Measurements from ENCODE around the gene DCAF7. TPM values are rescaled to one million over a fixed set of nuclear protein-coding genes. Genes with fewer than 3 reads are reported as not detected.

Gene DCAF7
- total RNA-seq, 1 donor from 2014 or later = 47.4 TPM

GRCh38 chr17:63523253-63523855 is 26.9 kb upstream of the DCAF7 start, which contains the start of gene KCNH6:
TSS of gene KCNH6 (plus strand) at chr17:63523358. CDS start at chr17:63523414, 56 bp downstream.
- DNase-seq (ENCODE audit: low spot score) = no peak
- intact Hi-C loops (cut with DNase I) = no loop called here

GRCh38 chr17:63524051-63524450 is 26.2 kb upstream of the DCAF7 start:
- intact Hi-C loops (cut with DNase I) = no loop called here
- no peak for DNase-seq (ENCODE audit: low spot score)

- DNase-seq (ENCODE audit: low spot score) = no peak
- intact Hi-C loops (cut with DNase I) = no loop called here
Measured at GRCh38 chr17:63525190-63525946, 24.9 kb upstream of the DCAF7 start.

GRCh38 chr17:63526861-63527260 is 23.4 kb upstream of the DCAF7 start:
- DNase-seq (ENCODE audit: low spot score) = no peak
- intact Hi-C loops (cut with DNase I) = no loop called here

GRCh38 chr17:63528183-63528582 is 22.1 kb upstream of the DCAF7 start:
- intact Hi-C loops (cut with DNase I) = no loop called here
- no peak for DNase-seq (ENCODE audit: low spot score)

- intact Hi-C loops (cut with DNase I) = no loop called here
Measured at GRCh38 chr17:63529711-63530556, 20.3 kb upstream of the DCAF7 start.

GRCh38 chr17:63530557-63531021 is 19.7 kb upstream of the DCAF7 start:
- no peak for DNase-seq (ENCODE audit: low spot score)
- intact Hi-C loops (cut with DNase I) = no loop called here

More at GRCh38 chr17:63529711-63530556, 20.3 kb upstream of the DCAF7 start:
- no peak for DNase-seq (ENCODE audit: low spot score)

- no peak for DNase-seq (ENCODE audit: low spot score)
- intact Hi-C loops (cut with DNase I) = no loop called here
Measured at GRCh38 chr17:63531022-63531965, 19.0 kb upstream of the DCAF7 start.

GRCh38 chr17:63533433-63534077 is 16.7 kb upstream of the DCAF7 start:
- intact Hi-C loops (cut with DNase I) = no loop called here
- no peak for DNase-seq (ENCODE audit: low spot score)

GRCh38 chr17:63534078-63534570 is 16.2 kb upstream of the DCAF7 start:
- intact Hi-C loops (cut with DNase I) = no loop called here
- DNase-seq (ENCODE audit: low spot score) = no peak

GRCh38 chr17:63534816-63535455 is 15.3 kb upstream of the DCAF7 start:
- DNase-seq (ENCODE audit: low spot score) = no peak
- intact Hi-C loops (cut with DNase I) = no loop called here

GRCh38 chr17:63535640-63536039 is 14.6 kb upstream of the DCAF7 start:
- intact Hi-C loops (cut with DNase I) = no loop called here
- no peak for DNase-seq (ENCODE audit: low spot score)

GRCh38 chr17:63537001-63537400 is 13.3 kb upstream of the DCAF7 start:
- DNase-seq (ENCODE audit: low spot score) = no peak
- intact Hi-C loops (cut with DNase I) = no loop called here

GRCh38 chr17:63537991-63538692 is 12.1 kb upstream of the DCAF7 start:
- intact Hi-C loops (cut with DNase I) = no loop called here
- DNase-seq (ENCODE audit: low spot score) = no peak

- no peak for DNase-seq (ENCODE audit: low spot score)
- intact Hi-C loops (cut with DNase I) = no loop called here
Measured at GRCh38 chr17:63538693-63539595, 11.3 kb upstream of the DCAF7 start.

- no peak for DNase-seq (ENCODE audit: low spot score)
- intact Hi-C loops (cut with DNase I) = no loop called here
Measured at GRCh38 chr17:63540590-63540989, 9.7 kb upstream of the DCAF7 start.

GRCh38 chr17:63542218-63542545 is 8.1 kb upstream of the DCAF7 start:
- no peak for DNase-seq (ENCODE audit: low spot score)
- intact Hi-C loops (cut with DNase I) = no loop called here

All from cardiac septum (tissue), 1 donor.